ENCODE results near the gene LRRC8E.

Gene LRRC8E

DNA sequence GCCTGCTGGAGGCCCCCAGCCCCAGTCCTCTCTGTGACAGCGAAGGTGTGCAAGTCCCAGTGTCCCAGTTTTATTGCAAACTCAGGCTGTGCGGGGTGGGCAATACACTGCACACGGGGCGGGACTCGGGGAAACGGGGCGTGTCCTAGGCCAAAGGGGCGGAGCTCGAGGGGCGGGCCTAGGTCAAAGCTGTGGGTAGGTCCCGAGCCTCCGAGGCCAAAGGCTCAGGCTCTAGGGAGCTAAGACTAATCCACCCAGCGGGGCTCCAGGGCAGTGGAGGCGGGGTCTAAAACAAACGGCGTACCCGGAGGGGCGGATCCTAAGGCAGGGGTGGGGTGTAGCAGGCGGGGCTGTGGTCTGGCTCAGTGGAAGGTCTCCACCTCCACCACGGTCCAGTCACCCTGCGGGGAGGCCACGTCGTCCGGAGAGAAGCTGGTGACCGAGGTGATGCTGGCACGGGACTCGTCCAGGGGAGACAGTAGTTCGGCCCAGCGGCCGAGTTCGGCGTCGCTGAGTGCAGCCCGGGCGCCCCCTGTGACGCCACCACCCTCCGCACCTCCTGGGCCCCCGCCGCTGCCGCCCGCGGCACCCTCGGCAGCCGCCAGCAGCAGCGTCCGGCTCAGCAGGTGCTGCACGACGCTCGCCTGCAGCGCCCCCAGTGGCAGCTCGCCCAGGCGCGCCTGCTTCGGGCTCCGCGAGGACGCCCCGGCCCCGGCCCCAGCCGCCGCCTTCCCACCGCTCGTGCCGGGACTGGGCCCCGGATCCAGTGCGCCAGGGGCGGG, 19.4 kb upstream of the LRRC8E start:
- TF ChIP-seq GATA1 (IDR thresholded peaks at IDR 0.05; ENCODE audit: low read depth, low read length): no peak
- TF ChIP-seq POLR2A (IDR thresholded peaks at IDR 0.05; ENCODE audit: low read length): no peak
- DNase-seq: peak; percentile 89 to 93

DNA sequence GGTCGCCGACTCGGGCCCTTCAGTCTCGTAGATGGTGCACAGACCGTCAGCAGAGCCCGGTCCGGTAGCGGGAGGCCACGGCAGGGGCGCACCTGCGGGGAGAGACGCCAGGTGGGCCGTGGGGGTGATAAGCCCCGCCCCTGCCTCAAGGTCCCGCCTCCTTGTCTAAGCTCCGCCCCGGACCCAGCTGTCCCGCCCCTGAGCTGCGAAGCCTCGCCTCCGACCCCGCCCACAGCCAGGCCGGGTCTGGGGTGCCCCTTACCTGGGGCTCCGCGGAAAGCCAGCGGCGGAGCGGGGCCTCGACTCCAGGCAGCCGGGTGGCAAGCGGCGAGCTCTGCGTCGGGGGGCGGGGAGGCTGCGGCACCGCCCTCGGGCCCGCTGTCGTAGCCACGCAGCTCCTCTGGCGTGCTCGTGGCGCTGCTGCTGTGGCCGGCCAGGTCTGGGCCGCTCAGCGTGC, 18.8 kb upstream of the LRRC8E start:
- TF ChIP-seq GATA1 (IDR thresholded peaks at IDR 0.05; ENCODE audit: low read depth, low read length) (no peak), POLR2A (IDR thresholded peaks at IDR 0.05; ENCODE audit: low read length) (no peak)
- peak; percentile 84 to 89 for DNase-seq

DNA sequence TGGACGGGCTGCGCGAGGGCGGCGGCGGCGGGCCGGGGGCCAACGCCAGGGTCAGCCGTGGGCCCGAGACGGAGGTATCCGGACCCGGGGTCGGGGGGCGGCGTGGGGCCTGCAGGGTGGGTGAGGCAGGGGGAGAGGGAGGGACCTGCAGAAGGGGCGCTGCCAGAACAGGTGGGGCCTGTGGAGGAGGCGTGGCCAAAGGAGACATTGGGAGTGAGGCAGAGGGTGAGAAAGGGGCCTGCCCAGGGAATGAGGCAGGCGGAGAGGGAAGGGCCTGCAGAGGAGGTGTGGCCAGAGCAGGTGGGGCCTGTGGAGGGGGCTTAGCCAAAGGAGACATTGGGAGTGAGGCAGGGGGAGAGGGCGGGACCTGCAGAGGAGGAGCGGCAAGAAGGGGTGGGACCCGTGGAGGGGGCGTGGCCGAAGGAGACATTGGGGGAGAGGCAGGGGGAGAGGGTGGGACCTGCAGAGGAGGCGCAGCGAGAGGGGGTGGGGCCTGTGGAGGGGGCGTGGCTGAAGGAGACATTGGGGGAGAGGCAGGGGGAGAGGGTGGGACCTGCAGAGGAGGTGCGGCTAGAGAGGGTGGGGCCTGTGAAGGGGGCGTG, 18.3 kb upstream of the LRRC8E start:
- no peak for TF ChIP-seq GATA1 (IDR thresholded peaks at IDR 0.05; ENCODE audit: low read depth, low read length)
- TF ChIP-seq POLR2A (IDR thresholded peaks at IDR 0.05; ENCODE audit: low read length): no peak
- DNase-seq: peak; percentile 86 to 90

DNA sequence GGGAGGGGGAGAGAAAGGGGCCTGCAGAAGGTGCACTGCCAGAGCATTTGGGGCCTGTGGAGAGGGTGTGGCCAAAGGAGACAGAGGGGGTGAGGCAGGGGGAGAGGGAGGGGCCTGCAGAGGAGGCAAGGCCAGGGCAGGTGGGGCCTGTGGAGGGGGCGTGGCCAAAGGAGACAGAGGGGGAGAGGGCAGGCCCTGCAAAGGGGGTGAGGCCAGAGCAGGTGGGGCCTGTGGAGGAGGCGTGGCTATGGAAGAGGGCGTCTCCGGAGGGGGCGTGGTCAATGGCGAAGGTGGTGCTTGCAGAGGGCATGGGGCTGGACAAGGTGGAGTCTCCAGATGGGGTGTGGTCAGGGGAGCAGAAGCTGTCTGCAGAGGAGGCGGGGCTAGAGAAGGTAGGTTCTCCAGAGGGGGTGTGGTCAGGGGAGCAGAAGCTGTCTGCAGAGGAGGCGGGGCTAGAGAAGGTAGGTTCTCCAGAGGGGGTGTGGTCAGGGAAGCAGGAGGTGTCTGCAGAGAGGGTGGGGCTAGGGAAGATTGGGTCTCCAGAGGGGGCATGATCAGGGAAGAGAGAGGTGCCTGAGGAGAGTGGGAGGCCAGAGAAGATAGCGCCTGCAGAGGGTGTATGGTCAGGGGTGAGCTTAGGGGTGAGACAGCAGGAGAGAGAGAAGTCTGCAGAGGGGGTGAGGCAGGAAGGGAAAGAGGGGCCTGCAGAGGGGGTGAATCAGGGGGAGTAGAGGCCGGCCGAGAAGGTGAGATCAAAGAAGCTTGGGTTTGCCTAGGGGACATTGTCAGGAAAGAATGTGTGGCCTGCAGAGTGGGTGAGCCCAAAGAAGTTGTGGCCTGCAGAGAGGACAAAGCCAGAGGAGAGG, 17.5 kb upstream of the LRRC8E start:
- TF ChIP-seq POLR2A (IDR thresholded peaks at IDR 0.05; ENCODE audit: low read length): no peak
- TF ChIP-seq GATA1 (IDR thresholded peaks at IDR 0.05; ENCODE audit: low read depth, low read length): no peak

DNA sequence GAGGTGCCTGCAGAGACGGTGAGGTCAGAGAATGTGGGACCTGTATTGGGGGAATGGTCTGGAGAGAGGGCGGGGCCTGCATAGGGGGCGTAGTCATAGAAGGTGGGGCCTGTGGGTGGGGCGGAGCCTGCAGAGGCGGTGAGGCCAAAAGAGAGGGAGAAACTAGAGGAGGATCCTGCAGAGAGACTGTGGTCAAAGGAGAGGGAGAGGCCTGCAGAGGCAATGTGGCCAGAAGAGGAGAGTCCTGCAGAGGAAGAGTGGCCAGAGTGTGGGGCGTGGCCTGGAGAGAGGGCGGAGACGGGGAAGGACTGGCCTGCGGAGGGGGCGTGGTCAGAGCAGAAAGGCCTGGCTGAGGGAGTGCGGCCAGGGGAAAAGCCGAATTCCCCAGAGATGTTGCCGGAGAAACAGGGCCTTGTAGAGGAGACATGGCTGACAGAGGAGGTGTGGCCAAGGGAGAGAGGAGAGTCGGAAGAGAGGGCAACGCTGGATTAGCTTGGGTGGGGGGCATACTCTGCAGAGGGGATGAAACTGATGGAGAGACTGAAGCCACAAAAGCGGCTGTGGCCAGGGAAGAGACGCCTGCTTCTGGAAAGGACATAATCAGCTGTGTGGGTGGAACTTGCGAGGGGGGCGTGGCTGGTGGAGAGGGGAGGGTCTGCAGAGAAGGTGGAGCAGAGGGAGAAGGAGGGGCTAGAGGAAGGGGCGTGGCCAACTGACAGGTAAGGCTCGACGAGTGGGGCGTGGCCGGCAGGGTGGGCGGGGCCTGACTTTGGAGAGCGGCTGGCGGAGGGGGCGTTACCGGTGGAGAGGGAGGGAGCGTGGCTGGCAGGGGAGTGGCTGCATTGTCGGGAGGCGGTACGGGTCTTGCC, 16.6 kb upstream of the LRRC8E start:
- TF ChIP-seq GATA1 (IDR thresholded peaks at IDR 0.05; ENCODE audit: low read depth, low read length) (no peak), POLR2A (IDR thresholded peaks at IDR 0.05; ENCODE audit: low read length) (no peak)

More for the DNA sequence above, 17.5 kb upstream of the LRRC8E start:
- peak; percentile 91 to 92 for DNase-seq

DNA sequence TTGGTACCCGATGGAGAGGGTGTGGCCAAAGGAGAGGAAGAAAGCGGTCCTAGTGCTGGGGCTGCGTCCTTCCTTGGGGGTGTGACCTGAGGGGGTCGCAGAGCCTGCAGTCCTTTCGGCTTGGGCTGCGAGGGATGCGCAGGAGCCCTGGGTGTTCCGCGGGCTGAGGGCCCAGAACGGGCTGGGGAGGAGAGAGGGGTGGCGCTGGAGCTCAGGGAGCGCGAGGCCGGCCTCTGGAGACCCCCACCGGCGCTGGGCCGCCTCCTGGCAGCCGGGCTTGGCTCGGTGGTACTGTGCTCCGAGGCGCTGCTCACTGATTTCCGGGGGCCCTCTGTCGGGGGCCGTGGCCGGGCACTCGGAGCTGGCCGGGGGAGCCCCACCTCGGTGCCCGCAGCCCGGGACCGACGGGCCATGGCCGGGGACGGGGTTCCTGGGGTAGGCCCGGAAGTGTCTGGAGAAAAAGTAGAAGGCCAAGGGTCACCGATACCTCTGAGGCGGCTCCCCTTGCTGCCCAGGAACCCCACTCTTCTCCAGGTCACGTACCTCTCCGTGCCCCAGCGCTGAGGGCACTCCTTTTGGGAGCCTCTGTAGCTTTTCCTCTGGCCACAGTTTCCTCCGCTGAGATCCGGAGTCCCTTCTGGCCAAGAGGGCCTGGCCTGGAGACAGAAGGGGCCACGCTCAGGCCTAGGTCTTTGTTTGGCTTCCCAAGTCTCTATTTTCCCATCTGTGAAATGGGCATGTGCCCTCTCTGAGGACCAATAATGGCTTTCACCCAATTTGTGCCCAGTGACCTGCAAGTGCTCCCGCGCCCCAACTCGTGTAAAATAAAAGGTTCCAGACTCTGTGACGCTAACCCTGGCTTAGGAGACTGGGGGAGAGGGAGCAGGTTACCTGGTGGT, 15.8 kb upstream of the LRRC8E start:
- no peak for TF ChIP-seq GATA1 (IDR thresholded peaks at IDR 0.05; ENCODE audit: low read depth, low read length)
- TF ChIP-seq POLR2A (IDR thresholded peaks at IDR 0.05; ENCODE audit: low read length): no peak
- no peak for DNase-seq

More for the DNA sequence above, 16.6 kb upstream of the LRRC8E start:
- DNase-seq: peak; percentile 92 to 94

DNA sequence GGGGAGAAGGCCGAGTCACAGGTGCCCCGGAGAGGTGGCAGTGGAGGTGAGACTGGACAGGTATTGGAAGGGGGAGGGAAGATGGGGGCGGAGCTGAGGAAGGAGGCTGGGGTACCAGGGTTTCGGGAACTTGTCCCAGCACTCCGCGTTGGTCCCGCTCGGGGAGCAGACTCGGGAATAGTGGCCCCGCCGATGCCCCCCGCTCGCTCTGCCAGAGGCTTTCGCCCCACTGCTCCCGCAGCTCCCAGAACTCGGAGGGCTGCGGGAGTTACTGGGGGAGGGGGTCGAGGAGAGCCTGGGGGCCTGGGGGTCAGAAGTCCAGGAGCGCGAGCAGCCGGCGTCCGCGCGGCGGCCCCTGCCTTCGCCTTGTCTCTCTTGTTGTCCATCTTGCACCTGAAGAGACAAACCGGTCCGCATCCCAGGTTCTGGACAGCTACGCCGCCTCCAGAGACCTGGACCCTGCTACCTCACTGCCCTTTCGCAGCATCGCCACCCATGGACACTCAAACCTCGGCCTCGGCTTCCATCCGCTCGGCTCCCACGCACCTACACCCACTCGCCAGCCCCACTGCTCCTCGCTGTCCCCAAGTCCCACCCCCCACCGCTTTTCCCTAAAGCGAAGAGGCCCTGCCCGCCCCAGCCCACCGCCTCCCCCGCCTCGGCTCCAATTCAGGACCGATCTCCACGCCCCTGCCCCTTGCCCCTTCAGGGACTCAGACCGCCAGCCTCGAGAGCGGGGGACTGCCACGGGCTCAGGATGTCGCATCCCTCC, 14.8 kb upstream of the LRRC8E start:
- no peak for DNase-seq
- TF ChIP-seq POLR2A (IDR thresholded peaks at IDR 0.05; ENCODE audit: low read length) (no peak), GATA1 (IDR thresholded peaks at IDR 0.05; ENCODE audit: low read depth, low read length) (no peak)

DNA sequence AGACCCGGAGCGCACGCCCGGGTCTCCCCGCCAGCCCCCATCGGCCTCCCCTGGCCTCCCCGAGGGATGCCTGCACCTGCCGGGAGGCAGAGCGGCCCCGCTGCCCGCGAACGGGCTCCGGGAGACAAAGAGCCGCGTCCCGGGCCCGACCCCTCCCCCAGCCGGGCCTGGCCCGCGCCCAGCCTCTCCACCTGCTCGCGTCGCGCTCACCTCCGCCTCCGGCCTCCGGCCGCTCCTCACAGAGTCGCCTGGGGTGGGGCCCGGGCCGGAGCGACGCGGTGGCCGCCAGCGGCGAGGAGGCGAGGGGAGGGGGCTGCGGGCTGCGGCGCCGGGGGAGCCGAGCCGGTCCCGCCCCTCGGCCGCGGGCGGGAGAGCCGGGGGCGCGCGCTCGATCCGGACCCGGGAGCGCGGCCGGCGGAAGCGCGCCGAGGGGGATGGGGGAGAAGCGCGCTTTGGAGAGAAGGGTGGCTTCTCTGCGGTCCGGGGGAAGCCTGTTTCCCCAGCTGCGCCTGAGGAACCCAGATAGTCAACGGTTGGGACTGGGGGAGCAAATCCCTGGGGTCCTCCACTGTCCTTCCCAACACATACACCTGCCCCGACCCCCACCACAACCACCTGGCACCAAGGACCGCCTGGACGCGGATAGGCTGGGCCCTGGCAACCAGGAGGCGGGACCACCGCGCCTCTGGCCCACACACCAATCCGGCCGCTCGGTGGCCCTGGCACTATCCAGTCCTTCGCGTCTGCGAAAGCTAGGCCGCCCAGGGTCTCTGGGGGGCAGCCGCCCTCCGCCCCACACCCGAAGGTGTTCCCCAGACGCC, 14.0 kb upstream of the LRRC8E start, which contains the start of gene PRR36:
Gene PRR36 (minus strand): TSS at position 315 of the 821 bp plus-strand sequence. CDS start 701 bp downstream, outside the sequence.
- no peak for DNase-seq
- TF ChIP-seq POLR2A (IDR thresholded peaks at IDR 0.05; ENCODE audit: low read length) (no peak), GATA1 (IDR thresholded peaks at IDR 0.05; ENCODE audit: low read depth, low read length) (no peak)

DNA sequence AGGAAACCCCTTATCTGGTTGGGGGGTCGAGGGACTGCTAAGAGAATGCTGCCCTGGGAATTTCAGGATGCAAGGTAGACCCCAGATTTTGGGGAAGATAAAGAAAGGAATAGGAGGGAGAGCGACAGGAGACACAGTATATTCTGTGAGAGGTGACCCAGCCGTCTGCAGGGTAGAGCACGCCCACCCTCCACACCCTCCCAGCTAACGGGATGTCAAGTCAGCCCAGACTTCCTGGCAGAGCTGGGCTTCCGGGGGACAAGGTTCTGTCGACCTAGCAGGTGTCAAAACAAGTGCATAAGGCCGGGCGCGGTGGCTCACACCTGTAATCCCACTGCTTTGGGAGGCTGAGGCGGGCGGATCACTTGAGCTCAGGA, 13.4 kb upstream of the LRRC8E start:
- no peak for DNase-seq
- no peak for TF ChIP-seq GATA1 (IDR thresholded peaks at IDR 0.05; ENCODE audit: low read depth, low read length)
- TF ChIP-seq POLR2A (IDR thresholded peaks at IDR 0.05; ENCODE audit: low read length): no peak

DNA sequence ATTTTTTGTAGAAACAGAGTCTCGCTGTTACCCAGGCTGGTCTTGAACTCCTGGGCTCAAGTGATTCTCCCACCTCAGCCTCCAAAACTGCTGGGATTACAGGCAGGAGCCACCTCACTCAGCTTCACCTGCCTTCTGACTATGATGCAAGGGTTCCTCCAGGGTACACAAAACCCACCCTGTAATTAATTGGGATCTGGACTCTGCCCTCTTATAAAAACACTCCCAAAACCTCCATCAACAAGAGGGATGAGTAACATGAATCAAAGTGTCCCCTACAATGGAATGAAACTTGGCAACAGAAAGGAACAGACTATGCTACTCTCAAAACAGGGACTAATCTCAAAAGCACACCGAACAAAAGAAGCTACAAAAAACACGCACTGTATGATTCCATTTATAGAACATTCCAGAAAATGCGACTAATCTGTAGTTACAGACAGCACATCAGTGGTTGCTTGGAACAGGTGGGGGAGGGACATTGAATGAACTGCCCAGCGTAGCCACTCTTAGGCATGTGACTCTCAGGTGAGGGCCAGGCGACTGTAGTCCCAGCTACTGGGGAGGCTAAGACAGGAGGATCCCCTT, 11.0 kb upstream of the LRRC8E start:
- TF ChIP-seq GATA1 (IDR thresholded peaks at IDR 0.05; ENCODE audit: low read depth, low read length) (no peak), POLR2A (IDR thresholded peaks at IDR 0.05; ENCODE audit: low read length) (no peak)
- DNase-seq: no peak

Data from erythroblast (primary cell).